ENCODE results near the gene LDB2.

The LDB2 gene

GRCh38 chr4:16884673-16885460, 13.6 kb downstream of the LDB2 start:
- DNase-seq: no peak

DNA sequence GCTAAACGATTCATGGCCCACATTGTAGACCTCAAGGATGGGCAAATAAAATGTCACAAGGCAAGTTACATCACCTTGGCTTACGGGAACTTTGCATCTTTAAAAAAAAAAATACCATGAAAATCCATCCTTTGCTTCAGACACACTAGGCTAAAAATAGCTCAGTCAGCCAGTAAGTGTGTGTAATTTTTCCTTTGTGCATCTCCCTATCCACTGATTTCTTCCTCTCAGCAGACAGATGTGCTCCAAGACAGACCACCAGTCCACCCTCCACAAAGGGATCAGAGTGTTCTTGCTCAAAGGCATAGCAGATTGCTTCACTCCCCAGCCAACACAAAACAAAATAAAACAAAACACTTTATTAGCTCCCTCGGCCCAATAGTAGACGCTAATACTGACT, 14.6 kb downstream of the LDB2 start:
- DNase-seq: no peak

GRCh38 chr4:16881151-16881884, 17.1 kb downstream of the LDB2 start:
- DNase-seq: no peak

GRCh38 chr4:16875487-16875886, 23.0 kb downstream of the LDB2 start:
- DNase-seq: no peak

- no peak for DNase-seq
Measured at GRCh38 chr4:16869594-16870245, 28.7 kb downstream of the LDB2 start.

DNA sequence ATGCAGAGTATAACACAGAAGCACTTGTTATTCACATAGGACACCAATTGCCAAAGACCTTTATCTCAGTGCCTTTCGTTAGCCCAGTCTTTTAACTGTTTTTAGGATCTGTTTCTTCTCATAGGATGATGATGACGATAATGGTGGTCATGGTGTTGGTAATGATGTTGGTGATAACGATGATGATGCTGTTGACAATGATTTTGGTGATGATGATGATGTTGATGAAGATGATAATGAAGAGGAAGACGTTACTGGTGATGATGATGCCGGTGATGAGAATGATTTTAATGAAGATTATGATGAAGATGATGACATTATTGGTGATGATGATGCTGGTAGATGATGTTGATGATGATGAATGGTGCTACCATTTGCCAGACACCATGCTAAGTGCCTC, 29.8 kb downstream of the LDB2 start:
- no peak for DNase-seq

DNA sequence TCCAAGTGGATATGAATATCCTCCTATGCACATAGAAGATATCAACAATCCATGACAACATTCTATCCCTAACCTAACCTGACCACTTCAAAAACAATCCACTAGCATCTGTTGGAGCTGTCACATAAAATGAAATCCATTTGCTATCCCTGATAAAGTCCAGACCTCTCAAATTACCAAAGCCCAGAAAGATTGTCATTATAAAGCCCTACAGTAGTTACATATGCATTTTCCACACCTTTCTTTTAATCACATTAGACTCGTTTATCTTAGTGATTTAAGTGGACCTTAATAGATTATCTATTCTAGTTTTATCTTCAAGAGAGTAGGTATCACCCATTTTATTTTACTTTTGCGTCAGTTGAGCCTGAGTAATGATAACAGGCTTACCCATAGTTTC, 30.6 kb downstream of the LDB2 start:
- DNase-seq: no peak

DNA sequence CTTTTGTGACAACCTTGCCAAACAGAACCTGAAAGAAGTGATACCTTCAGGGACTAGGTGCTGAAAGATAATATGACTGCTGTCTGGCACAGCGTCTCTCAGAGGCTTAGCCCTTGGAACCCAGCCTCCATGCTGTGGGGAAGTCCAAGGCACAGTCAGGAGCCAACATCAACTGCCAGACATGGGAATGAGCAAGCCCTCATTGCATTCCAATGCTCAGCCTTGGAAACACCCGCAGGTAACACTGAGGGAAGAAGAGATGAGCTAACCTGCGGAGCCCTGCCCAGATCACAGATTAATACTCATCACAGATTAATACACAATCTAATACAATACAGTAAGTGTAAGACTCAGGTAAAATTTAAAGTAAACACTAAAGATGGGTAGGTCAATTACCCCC, 31.5 kb downstream of the LDB2 start:
- no peak for DNase-seq

DNA sequence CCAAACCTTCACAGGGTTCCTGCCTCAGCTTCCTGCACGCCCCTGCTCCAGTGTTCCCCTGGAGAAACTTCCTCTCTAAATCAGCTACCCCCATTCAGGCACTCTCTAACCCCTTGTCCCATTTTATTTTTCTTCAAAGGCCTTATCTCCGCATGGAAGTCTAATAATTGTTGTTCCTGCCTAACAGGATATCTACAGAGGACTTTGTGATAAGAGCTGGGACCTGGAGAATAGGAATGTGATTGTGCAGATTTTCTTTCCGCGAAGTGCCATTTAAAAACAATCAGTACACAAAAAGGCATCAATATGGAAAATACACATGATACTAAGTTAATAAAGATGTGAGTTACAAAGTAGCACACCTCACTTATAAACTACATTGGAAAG, 32.6 kb downstream of the LDB2 start:
- no peak for DNase-seq

GRCh38 chr4:16865209-16865896, 33.1 kb downstream of the LDB2 start:
- DNase-seq: no peak

- DNase-seq: no peak
Measured at GRCh38 chr4:16864199-16864598, 34.2 kb downstream of the LDB2 start.

GRCh38 chr4:16862697-16863096, 35.7 kb downstream of the LDB2 start:
- no peak for DNase-seq

GRCh38 chr4:16860516-16860915, 37.9 kb downstream of the LDB2 start:
- DNase-seq: no peak

- no peak for DNase-seq
Measured at GRCh38 chr4:16859031-16859430, 39.4 kb downstream of the LDB2 start.

DNA sequence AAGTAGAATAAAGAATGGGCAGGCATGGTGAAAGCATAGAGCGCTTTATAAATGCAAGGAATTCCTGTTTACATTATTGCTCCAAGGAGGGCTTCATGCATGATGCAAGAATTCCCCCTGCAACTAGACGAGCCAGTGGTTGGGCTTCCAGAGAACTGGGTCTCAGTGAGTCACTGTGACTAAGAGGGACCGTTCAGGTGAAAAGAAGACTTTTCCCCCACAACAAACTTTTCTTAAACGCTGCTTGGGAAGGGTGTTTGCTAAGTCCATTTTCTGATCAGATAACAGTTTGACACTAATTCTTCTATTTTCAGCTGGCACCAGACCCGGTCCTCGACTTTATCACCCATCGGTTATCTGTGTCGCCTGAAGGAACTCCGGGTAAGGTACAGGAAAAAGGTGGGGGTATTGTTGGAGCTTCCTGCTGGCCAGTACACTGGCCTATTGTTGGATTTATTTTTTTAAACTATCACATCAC, 40.1 kb downstream of the LDB2 start:
- DNase-seq: no peak

DNA sequence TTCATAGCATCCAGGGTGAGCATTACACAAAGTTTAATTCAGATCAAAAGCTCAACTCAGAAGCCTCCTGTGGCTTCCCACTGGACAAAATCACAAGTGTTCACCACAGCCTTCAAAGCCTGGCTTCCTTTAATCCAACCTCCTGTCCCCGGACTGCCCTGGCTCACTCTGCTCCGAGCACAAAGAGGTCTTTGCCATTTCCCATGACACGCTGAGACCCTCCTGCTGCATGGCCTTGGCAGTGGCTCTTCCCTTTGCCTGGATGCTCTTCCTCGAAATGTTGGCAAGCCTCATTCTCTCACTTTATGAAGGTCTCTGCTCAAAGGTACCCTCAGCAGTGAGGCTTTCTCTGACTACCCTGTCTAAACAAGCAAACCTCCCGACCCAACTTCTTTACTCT, 41.0 kb downstream of the LDB2 start:
- no peak for DNase-seq

GRCh38 chr4:16853640-16854039, 44.8 kb downstream of the LDB2 start:
- DNase-seq: no peak

DNA sequence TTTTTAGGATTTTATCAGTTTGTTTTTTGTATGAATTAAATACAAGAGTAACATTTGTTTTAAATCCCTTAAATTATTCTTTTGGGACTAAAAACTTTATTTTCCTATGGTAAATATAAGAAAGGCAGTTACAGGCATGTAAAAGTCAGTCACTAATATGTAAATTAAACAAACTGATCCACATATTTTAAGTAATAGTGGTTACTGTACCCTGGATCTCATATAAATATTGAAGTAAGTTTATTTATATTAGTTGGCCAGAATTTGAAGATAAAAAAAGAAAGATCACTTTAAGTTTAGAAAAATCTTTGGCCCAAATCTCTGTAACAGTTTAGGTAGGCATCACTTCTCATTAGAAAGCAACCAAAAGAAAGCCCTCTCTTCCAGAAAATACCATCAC, 45.8 kb downstream of the LDB2 start:
- DNase-seq: no peak

DNA sequence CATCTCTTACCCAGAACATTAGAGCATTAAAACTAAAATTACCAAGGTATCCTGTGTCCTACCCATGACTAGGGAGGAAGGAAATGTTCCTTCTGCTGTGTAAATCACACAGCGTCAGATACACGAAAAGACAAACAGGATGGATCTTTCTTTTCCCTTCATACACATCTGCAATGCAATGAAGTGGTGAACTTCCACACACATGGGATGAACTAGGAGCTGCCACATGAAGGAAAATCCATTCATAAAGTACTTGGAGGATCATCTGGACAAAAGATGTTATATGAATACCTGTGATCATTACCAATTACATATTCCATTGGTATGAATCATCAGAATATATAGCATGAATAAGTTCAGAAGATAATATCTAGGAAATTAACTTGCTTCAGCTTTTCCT, 46.2 kb downstream of the LDB2 start:
- no peak for DNase-seq

GRCh38 chr4:16846540-16847117, 51.8 kb downstream of the LDB2 start:
- no peak for DNase-seq

GRCh38 chr4:16844816-16845586, 53.4 kb downstream of the LDB2 start:
- no peak for DNase-seq

Data from activated CD4-positive, alpha-beta T cell treated with anti-CD3 and anti-CD28 coated beads for 48 hours (primary cell).